NCI-H1694 treated with DMSO at 0.1 percent for 48 hours (cell line): ENCODE results near the gene SHROOM3.

Source experiments
- DNase-seq: peaks from one replicate; lab custom pipeline; 2025; lab: John Stamatoyannopoulos, UW

The SHROOM3 gene

DNA sequence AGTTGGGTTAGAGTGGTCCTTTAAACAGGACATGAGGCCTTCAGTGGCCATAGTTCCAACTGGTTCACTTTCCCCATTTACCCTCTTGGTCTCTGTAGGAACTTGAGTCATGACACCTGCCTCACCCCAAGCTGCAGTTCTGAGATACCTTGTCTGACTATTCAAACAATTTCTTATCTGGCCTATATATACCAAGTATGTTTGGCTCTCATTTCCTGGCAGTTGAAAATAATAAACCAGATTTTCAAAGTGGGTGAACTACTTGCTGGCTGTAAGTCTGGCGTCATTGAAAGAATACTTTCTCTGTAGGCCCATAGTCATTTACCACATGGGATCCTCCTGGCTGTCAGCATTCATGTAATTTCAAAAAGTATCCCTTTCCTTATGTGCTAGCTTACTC, 228.8 kb downstream of the SHROOM3 start:
- no peak for DNase-seq

DNA sequence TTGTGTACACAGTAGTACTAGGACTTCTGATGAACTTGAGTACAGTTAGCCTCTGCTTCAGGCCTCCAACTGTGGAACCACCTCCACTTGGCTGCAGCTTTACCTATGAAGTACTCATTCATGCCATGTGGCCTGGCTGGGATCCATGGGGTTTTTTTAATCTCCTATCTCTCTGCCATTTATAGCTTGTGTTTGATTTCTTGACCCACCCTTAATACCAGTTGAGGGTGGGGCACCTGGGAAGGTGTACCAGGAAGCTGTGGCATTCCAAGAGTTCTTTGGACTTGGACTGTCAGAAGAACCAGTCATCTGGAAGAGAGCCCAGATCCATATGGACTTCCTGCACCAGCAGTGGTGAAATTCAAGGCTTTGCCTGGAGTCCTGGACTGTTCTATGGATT, 230.1 kb downstream of the SHROOM3 start:
- no peak for DNase-seq

DNA sequence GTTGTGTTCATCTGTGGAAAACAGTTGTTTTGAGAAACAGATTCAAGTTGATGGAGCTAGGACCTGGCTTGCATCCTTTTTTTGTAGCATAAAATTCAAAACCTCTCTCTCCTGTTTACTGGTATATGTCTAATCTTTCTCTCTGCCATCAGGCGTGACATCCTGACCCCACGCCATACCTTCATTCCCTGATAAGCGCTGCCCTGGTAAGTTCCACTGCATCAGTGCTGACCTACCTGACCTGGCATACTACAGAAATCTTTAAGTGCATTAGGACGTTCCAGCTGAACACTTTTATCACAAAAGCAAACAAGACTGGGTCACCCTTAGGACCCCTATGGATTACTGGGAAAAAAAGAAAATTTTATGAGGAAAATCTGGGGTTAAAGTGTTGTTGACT, 230.7 kb downstream of the SHROOM3 start:
- DNase-seq = no peak

DNA sequence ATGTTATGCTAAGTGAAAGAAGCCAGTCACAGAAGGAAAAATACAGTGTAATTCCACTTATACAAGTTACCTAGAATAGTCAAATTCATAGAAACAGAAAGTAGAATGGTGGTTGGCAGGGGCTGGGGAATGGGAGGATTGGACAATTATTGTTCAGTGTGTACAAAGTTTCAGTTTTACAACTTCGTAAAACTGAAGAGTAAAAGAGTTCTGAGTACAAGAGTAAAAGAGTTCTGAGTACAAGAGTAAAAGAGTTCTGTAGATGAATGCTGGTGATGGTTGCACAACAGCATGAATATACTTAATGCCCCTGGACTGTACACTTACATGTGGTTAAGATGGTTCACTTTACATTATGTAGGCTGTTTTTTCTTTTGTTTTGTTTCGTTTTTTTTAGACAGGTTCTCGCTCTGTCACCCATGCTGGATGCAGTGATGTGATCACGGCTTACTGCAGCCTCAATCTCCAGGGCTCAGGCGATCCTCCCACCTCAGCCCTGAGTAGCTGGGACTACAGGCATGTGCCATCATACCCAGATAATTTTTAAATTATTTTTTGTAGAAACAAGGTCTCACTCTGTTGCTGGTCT, 232.0 kb downstream of the SHROOM3 start:
- DNase-seq = no peak

DNA sequence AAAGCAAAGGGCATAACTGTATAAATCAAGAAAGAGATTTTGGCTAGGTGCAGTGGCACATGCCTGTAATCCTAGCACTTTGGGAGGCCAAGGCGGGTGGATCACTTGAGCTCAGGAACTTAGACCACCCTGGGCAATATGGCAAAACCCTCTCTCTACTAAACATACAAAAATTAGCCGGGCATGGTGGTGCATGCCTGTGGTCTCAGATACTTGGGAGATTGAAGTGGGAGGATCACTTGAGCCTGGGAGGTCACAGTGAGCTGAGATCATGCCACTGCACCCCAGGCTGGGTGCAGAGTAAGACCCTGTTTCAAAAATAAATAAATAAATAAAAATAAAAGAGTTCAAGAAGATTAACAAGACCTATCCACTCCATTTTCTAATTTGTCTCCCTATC, 235.6 kb downstream of the SHROOM3 start:
- DNase-seq = no peak

DNA sequence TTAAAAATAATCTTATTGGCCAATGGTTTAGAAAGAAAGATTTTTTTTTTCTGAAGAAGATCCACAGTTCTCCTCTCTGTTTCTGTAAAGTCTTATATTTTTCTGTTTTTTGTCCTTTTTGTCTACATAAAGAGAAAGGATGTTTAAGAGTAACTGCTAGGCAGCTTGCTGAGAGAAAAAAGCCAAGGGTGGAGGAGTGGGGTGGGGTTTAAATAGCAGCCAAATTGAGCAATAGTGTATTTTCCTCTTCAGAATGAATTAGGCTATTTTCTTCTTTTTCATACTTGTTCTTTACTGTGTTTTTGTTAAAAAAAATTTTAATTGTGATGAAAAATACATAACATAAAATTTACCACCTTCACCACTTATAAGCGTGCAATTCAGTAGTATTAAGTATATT, 238.3 kb downstream of the SHROOM3 start:
- DNase-seq = no peak

DNA sequence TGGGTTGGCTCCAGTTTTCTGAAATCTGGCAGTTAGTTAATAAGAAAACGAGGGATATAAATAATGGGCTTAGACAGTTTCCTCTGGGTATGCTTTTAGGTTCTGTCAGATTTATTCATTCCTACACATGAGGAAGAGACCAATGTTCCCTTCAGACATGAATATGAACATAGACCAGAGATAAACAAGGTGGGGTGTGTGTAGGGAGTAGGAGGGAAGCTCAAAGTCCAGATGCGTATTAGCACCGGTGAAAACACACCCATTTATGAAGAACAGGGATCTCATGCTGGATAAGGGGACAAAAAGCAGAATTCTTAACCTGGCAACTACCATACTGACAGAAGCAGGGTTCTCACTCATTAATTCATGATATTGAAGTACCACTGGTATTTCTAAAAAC, 240.0 kb downstream of the SHROOM3 start:
- DNase-seq = no peak

DNA sequence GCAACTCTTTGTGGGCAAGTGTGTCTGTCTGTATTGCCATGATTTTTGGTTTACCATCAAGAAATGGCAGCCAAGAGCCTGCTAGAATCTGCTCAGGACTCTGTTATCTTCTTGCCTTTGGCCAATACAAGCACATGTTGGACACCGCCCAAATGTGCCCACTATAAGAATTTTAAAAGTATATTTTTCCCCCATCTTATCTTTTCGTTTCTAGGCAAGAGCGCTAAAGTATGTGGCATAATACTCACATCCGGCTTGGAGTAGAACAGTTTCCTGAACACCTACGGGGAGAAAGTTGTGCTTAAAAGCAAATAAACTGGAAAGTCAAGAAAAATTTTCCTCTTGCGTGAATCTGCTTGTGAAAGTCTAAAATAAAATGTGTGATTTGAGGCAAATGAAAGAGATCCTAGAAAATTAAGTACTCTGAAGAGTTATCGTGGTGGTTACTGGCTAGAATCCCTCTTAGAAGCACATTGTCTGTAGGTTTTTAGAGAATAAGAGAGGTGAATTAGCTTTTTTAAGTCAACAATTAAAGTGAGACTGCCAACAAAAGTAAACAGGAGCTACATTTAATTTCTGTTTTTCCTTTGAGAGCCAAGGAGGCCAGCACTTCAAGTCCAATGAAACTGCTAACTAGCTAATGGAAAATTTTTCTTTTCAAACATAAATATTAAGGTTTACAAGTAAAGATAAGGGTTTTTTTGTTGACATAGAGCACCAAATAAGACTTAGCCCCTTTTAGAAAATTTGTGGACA, 242.7 kb downstream of the SHROOM3 start:
- no peak for DNase-seq

DNA sequence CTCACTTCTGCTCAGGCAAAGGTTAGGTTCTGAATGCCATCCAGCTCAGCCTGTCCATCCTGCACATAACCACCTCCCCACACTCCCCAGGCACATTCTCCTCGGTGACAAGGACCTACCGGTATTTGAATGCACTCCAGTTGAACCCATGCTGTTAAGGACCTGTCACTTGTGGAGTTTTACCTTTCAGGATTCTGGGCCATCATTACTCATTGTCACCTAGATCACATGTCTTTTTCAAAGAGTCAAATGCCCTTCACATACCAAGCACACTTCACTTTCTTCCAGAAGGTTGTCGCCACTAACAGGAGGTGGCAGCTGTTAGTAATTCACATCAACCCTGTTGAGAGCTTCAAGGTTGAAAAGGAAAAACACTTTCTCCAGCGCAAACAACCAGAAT, 244.7 kb downstream of the SHROOM3 start:
- no peak for DNase-seq

DNA sequence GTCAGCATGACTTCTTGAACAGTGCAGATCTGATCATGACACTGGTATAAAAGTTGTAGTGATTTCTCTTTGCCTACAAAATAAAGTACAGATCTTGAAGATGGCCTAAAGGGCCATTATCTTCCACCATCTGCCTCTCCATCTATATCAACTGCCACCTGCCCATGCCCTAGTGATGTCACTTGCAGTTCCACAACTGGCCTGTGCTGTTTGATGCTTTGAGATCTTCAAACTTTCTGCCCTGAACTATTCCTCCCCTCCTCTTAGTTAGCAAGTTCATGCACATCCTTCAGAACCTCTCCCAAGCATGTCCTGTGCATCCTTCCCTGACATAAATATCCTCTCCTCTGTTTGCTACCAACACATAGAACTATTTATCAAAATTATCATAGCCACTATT, 245.9 kb downstream of the SHROOM3 start:
- no peak for DNase-seq

DNA sequence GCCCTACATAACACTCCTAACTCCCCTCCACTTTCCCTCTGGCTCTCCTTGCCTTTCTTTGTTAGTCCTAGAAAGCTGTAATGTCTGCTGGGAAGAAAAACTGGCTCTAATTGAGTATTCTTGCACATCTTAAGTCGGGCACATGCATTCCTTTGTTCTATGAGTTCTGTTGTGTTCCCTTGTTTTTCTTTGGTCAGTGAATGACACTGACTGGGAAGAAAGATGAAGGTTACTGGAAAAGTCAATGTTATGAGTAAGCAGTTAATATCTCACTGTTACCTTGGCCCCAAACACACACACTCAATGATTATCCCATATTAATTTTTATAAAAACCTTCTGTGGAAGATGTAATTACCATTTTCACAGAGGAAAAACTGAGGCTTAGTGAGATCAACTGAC, 247.0 kb downstream of the SHROOM3 start:
- no peak for DNase-seq

DNA sequence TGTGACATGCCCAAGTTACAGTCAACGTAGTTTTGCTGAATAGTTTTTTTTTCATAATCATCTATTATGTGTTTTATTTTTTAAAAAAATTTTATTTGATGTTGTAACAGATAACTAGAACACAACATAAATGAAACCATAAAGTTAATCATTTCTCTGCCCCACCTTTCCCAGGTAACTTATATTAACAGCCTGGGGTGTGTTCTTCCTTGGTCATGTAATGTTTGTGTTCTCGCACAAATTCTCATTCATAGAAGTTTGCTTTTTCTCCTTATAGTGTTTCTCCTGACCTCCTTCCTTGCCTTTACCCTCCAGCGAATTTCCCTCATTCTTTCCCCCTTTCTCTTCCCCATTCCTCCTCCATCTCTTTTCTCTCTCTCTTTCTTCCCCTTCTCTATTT, 248.1 kb downstream of the SHROOM3 start:
- DNase-seq = no peak

DNA sequence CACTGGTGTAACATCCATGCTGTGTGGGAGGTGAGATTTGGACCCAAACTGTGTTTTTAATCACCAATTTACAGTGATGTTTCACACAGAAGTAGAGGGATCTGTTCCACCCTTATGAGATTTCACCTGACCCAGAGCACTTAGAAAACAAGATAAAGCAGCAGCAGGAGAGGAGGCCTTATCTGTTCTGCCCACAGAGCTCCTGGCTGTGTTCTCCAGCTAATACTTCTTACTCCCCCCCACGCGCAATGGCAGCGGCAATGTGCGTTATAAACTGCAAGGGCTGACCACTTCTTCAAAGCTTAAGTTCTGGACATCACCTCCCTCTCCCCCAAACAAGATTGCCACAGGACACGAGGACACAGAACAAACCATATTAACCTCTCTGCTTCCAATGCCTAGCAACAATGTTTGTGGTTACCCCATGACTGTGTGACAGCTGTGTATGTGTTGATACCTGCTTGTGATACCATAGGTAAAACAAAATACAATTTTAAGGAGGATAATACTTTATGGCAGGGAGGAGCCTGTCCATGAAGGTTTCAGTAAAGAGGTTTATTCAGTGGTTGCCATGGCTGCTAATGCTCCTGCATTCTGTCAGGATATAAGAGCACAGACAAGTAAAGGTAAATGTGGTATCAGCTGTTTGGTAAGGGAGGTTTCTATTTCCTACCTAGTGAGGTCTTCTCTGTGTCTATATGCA, 252.9 kb downstream of the SHROOM3 start:
- DNase-seq = no peak

DNA sequence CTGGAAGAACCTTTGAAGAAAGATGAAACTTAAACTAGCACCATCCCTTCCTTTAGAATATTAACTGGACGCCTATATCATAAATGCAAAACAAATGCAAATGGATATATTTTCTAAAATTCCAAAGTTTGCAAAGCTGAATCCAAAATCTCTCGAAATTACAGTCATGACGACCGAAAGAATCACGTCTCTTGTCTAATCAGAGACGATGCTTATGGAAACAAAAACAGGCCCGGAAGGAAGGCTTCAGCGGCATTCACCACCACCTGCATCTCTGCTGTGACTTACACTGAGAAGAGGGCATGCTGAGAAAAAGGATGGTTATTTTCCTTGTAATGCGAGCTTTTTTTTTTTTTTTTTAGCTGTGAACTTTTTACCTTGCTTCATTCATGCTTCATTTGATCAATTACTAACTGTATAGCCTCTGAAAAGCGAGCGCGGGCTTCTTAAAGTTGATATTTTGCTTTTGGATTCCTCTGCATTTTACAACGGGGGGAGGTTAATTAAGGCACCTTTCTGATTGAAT, 253.7 kb downstream of the SHROOM3 start:
- no peak for DNase-seq

DNA sequence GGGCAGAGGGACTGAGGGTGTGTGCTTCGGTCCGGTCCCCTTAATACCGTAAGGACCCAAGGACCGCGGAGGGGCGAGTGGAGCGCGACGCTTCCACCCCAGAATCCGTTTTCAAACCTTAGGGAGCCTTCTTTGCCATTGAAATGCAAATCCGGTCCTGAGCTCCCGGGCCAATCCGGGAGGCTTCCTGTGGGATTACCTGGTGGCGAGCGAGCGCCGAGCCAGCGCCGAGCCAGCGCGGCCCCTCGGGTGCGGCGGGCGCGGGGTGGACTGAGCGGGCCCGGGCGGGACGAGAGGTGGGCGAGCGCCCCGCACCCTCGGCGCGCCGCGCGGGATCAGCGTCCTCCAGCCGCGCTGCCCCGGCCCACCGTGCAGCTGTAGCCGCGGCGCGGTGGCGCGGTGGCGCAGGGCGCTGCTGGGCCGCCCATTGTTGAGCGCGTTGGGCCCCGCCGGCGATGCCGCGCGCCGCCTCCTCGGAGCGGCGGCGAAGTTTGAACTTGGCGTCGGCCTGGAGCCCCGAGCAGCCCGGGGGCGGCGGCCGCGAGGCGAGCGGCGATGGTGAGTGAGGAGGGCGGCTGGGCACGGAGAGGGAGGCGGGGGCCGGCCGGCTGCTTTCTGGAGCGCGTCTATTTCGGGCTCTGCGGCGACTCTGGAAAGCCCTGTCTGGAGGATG, 254.3 kb downstream of the SHROOM3 start:
- no peak for DNase-seq

DNA sequence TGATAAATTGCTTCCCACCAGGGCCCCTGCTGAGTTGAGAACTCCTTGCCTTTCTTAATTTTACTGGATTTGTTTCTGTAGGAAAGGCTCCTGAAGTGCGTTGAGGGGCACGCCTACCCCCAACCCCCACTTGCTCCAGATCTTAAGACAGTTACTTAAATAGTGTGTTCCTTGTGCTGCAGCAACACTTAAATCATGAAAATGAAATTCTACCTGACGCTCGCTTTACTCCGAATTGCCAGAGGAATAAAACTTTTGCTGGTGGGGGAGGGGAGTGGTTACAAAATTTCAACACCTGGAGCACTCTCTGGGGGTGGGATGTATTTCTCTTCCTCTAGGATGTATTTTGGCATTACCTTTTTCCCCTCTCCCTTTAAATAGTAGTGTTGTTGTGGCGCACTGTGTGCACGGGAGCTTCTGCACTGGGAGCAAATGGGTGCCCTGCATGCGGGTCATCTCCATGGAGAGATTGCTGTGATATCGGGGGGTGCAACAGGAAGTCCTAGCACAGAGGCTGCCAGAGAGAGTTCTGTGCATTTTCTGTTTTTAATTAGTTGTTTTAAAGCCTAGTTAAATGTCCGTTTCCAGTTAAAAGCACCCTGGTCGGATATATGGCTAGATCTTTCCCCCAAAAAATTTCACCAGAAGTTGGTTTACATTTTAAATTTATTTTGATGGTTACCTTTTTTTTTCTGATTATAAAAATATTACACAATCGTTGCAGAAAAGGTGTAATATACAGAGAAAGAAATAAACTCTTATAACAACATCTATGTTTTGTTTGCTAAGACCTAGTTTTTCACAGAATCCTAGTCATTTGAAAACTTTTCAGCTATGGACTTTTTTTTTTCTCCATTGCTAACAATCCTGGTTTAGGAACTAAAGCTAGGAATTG, 255.2 kb downstream of the SHROOM3 start:
- no peak for DNase-seq

DNA sequence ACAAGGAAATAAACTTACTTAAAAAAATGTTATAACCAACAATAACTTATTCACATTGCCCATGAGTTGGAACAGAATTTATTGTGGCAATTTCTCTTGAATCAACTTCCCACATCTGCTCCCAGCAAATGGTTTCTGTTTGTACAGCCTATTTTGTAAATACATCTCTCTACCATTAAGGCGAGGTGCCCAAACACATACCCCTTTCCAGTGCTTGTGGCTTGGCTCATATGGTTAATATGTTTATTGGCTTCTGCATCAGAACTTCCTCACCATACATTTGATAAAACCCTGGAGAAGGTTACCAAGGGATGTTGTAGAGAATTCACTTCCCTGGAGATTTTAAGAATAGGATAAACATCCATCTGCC, 255.9 kb downstream of the SHROOM3 start:
- DNase-seq = peak; percentile 11

DNA sequence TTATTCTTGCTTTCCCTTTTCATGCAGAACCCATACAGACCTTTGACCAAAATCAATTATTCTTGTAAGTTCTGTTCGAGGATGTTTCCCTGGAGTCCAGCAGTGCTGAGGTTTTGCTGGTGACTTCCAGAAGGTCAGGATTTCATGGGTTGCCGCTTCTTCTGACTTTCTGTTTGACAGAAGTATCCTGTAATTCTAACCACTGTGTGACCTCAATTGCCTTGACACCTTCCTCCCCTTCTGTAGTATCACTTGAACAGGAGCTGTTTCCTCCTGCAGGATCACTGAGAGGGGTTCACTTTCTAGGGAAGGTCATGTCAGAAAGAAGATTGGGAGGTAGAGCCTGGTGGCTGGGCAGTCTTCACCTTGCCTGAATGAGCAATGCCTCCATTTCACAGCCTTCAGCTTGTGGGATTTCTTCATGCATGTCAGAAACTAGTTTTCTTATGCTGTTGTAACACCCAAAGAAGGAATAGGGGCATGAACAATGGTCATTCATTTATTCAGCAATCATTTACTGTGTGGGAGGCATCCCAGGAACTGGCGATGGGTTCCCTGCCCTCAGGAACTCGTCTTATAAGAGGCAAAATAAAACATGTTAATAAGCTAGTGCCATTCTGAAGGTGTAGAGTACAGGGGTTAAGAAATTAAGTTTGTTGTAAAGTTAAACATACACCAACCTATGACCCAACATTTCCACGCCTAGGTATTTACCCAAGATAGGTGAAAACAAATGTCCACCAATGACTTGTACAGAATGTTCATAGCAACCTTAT, 257.0 kb downstream of the SHROOM3 start:
- DNase-seq = no peak

DNA sequence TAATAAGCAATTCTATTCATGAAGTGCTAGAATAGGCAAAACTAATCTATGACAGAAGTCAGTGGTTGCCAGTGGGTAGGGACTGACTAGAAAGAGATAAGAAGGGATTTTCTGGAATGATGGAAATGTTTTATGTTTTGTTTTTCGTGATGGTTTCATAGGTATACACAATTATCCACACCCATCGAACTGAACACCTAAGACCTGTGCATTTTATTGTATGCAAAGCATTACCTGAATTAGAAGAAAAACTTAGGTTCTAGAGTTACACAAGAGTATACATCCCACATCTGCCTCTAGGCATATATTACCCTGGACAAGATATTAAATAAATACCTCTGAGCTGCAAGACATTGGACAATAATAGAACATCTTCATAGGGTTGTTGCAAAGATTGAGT, 257.7 kb downstream of the SHROOM3 start:
- no peak for DNase-seq

DNA sequence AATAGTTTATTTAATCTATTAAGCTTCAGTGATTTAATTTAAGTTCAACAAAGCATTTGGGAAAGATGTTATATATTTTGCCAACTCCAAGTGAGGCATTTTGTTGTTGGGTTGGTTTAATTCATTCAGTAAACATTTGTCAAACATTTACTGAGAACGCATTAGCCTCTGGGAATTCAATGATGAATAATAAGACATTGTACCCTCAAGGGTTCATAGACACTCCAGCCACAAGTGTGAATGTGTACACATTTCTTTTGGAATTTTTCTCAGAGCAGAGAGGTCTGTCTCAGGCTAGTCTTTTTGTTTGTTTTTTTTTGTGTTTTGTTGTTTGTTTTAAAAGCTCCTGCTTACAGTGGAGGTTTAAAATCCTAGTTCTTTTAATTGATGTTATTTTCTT, 259.0 kb downstream of the SHROOM3 start:
- no peak for DNase-seq

DNA sequence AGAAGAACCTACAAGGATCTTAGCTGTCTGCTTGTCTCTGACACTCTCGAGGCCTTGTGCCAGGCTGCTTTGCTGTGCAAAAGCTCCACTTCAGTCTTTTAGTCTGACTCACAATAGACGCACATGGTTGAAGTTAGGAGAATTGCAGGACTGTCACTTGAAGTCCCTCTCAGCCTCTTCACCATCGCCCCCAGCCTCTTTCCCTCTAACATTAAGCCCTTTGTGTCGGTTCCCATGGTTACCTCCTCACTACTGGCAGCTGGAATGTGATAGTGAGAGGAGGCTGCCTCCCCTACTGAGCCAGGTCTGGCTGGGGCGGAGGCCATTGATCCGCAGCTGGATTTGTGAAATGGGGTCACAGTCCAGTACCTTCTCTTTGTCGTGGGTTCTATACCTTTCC, 261.1 kb downstream of the SHROOM3 start:
- no peak for DNase-seq
